Activated naive CD4-positive, alpha-beta T cell (primary cell): ENCODE measurements around the gene NKX3-2.
"Not testable (repeated sequence)": the region's sequence is repeated elsewhere in the genome, so short reads cannot be mapped to it uniquely, and the experiment has no call there.

Experiments used
- DNase-seq, 4 experiments: peaks; one replicate each; lab custom pipeline; 2025; lab: John Stamatoyannopoulos, UW

NKX3-2 gene

GRCh38 chr4:13543839-13544605 lies at the start of gene NKX3-2:
Gene NKX3-2, minus strand, starts transcription at chr4:13544508. Its CDS starts 94 bp downstream, at chr4:13544414.
- no peak for DNase-seq

DNA sequence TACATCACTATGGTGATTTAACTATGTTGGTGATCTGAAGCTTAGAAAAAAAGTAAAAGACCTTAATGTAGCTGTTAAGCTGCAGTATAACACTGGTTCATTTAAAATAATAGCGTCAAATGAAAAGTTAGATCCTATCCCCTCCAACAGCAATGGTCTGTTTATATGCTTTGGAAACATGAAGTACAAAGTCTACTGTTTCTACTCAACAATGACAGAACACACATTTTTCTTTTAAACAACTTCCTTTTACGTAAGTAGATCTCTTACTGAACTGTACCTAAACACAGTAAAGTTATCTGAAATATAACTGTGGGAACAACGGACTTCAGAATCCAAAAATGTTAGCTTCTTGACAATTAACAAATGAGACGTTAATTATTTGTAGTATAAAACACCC lies 47.9 kb upstream of the NKX3-2 start:
- no peak for DNase-seq

DNA sequence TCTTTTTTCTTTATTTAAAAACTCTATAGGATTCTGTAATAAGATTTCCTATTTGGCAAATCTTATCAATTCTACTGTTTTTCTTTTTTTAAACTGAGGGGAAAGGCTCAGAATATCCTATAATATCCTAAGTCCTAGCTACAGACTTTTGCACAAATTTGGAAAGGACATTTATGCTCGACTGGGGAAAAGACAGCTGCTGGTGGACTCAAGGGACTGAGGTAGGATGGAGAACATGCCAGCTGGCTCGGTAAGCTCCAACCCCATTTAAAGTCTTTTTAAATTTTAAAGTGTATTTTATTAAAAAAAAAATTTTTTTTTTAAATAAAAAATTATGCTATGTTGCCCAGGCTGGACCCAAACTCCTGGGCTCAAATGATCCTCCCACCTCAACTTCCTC lies 46.5 kb upstream of the NKX3-2 start:
- no peak for DNase-seq

DNA sequence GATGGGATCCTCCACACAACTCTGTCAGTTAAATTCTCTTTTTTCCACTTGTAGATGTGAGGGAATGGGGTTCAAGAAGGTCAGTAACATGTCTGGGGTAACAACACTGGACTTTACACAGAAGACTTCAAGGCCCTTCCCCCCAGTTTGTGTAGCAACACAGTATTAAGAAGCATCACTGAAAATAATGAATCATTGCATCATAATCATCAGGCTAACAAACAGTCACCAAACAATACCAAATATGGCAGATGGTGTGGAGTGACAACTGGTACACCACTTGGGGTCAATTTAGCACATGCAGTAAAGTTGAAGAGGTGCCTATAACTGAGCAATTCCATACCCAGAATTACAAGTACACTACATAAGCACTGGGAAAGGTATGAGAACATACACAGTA lies 44.6 kb upstream of the NKX3-2 start:
- no peak for DNase-seq

GRCh38 chr4:13584481-13584880 lies 40.2 kb upstream of the NKX3-2 start:
- DNase-seq, result no peak

- no peak for DNase-seq
Measured at GRCh38 chr4:13580036-13580435, 35.7 kb upstream of the NKX3-2 start.

GRCh38 chr4:13577660-13578059 lies 33.4 kb upstream of the NKX3-2 start:
- no peak for DNase-seq

GRCh38 chr4:13570916-13571315 lies 26.6 kb upstream of the NKX3-2 start:
- DNase-seq, result no peak

DNA sequence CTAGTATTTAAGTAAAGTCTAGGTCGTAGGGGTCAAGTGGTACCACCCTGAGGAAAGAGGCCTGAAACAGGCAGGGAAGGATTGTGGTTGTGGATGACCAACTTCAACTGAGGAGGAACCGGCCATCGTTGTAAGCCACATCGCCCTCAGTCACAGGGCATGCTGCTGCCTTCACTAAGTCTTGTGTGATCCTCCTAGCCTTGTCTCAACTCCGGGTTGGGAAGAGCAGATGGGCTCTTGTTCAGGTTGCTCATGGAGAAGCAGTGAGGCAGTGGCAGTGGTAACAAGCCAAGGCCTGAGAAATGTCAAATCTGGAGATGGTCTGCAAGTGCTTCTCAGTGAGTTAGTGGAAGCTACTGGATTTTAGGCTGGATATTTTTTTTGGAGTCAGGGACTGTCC lies 22.8 kb upstream of the NKX3-2 start:
- DNase-seq, result no peak

GRCh38 chr4:13562876-13563275 lies 18.6 kb upstream of the NKX3-2 start:
- no peak for DNase-seq

GRCh38 chr4:13561673-13562072 lies 17.4 kb upstream of the NKX3-2 start:
- DNase-seq, result no peak

GRCh38 chr4:13560111-13560510 lies 15.8 kb upstream of the NKX3-2 start:
- DNase-seq, result not testable (repeated sequence)

DNA sequence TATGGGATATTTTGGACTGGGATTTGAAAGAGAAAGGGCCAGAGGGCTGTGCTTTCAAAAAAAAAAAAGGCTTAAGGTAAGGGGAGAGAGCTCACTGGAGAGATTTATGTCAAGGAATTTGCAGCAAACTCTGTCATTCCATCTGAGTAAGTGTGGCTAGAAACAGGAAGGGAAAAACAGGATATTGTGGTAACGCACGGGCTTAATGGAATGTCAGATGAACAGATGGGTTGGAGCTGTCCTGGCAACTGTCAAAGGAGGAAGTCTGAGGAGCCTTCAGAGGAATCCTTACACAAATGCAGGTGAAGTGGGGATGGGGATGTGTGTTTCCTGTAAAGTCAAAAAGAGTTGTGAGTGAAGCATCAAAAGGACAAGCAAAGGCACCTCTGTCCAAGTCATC lies 15.1 kb upstream of the NKX3-2 start:
- DNase-seq, result no peak

DNA sequence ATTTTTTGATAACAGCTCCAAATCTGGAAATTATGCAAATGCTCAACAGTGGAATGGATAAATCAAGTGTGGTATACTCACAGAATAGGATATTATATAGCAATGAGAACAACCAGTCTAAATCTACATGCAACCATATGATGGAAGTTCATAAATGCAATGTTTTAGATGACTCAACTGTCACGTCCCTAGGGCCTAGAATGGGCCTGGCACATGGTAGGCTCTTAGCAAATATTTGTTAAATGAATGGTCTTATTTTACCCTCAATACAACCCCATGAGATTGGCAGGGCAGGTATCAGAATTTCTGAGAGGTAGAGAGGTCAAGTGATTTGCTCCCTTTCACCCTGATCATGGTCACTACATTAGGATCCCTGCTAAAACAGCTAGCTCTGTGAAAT lies 14.6 kb upstream of the NKX3-2 start:
- no peak for DNase-seq

- no peak for DNase-seq
Measured at GRCh38 chr4:13555325-13555724, 11.0 kb upstream of the NKX3-2 start.

DNA sequence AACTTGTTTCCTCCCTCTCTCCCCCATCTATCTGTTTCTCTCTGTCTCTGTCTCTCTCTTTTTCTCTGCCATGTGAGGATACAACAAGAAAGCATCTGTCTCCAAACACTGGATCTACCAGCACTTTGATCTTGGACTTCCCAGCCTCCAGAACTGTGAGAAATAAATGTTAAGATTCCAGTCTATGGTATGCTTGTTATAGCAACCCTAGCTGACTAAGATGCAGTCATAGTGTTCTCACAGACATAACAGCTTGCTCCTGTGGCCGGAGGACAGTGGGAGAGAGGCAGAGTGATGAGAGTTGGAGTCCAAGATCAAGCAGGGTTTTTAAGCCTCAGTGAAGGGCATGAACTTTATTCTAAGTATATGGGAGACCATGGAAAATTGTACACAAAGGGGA lies 8.8 kb upstream of the NKX3-2 start:
- DNase-seq, result no peak

DNA sequence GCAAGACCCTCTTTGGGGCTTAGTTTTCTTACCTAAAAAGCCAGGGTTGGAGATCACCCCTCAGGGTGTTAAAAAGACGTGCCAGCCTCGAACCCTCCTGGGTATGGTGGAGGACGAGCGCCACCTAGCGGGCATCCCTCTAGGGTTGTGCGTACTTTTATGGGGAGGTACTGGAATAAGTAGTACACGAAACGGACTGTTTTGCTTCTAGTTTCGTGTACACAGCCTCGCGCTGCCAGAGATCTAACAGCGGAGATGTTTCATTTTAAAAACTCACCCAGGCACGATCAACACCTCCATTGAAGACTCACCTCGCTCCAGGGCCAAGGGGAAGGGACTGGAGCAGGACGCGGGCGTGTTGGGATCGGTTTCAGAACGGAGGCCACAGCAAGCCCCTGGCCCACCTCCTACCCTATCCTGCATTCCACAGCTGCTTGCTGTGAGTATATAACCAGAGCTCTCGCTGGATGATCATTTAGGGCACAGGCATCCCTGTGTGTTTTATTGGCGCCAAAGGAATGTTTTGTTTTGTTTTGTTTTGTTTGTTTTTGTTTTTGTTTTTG lies 4.8 kb upstream of the NKX3-2 start:
- peak; percentile 71 to 89 (median 75) for DNase-seq

GRCh38 chr4:13548059-13548983 lies 4.0 kb upstream of the NKX3-2 start:
- no peak for DNase-seq

- peak in 1 of 4 experiments; percentile 22 for DNase-seq
Measured at GRCh38 chr4:13547485-13548041, 3.3 kb upstream of the NKX3-2 start.

DNA sequence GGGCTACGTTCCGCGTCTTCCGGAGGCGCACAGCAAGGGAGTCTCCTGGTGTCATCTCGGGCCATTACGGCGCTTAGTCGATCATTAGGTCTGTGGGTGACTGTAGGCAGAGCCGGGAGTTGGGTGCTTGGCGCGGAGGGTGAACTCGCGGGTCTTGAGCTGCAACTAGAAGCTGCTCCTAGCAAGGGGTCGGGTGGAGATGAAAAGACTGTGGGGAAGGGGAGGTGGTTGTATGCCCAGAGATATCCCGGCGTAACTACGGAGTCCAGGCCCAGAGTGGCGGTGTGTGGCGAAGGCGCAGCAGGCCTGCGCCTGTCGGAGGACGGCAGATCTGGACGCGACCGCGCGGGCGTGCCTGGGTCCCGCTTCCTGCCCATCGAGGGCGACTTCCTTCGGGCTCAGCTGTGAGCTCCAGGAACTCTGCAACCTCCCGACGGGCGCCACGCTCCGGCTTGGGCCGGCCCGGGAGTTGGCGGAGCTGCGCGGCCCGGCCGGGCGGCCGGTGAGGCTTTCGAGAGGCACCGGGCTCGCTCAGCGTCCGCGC lies 2.7 kb upstream of the NKX3-2 start:
- no peak for DNase-seq

- no peak for DNase-seq
Measured at GRCh38 chr4:13546142-13546940, 2.0 kb upstream of the NKX3-2 start.
